ENCODE data around the gene FGD5. TPM values are rescaled to one million over a fixed set of nuclear protein-coding genes. Genes with fewer than 3 reads are reported as not detected.
"Not testable (repeated sequence)": the region's sequence is repeated elsewhere in the genome, so short reads cannot be mapped to it uniquely, and the experiment has no call there.

The FGD5 gene
- polyA plus RNA-seq, 1 donor (not counting 4 experiments of a cell fraction or from before 2014, with no cell fraction given), result not detected

GRCh38 chr3:14808502-14809266 is 10.1 kb upstream of the FGD5 start:
- dilution Hi-C loops (cut with MboI; ENCODE audit: extremely low pct_ligation_motif_present, low sequenced_read_pairs), result no loop called here
- peaks cover 49% of the 10 kb centered on the region for H3K27me3 ChIP-seq (ENCODE audit: control insufficient read depth, extremely low read depth, insufficient read depth, low read length)
- FAIRE-seq, result no peak

GRCh38 chr3:14809611-14810010 is 9.2 kb upstream of the FGD5 start:
- FAIRE-seq; H3K4me2 ChIP-seq (ENCODE audit: control insufficient read depth, extremely low read depth, insufficient read depth, low read depth, low read length); H3K9me1 ChIP-seq (ENCODE audit: control insufficient read depth, extremely low read depth, insufficient read depth, low read length); DNase-seq (ENCODE audit: low read depth, low spot score); dilution Hi-C loops (cut with MboI; ENCODE audit: extremely low pct_ligation_motif_present, low sequenced_read_pairs); H3K4me3 ChIP-seq (ENCODE audit: control insufficient read depth in 2 of 3, extremely low read depth in 1 of 3, insufficient read depth in 2 of 3, low read depth in 1 of 3, low read length in 3 of 3); H3K79me2 ChIP-seq (ENCODE audit: control insufficient read depth, insufficient read depth, low read length); H3K9ac ChIP-seq (ENCODE audit: control insufficient read depth, extremely low read depth, insufficient read depth, low read length); H4K20me1 ChIP-seq (ENCODE audit: control insufficient read depth, extremely low read depth, insufficient read depth, low read length); H3K27ac ChIP-seq (ENCODE audit: control insufficient read depth, insufficient read depth, low read length); H3K9me3 ChIP-seq (ENCODE audit: control insufficient read depth, low read depth, low read length); H2AFZ ChIP-seq (ENCODE audit: control insufficient read depth, low read length); H3K36me3 ChIP-seq (ENCODE audit: control insufficient read depth in 2 of 2, extremely low read depth in 1 of 2, insufficient read depth in 2 of 2, low read length in 2 of 2); H3K4me1 ChIP-seq (ENCODE audit: control insufficient read depth, extremely low read depth, insufficient read depth, low read length): not testable (repeated sequence)
- H3K27me3 ChIP-seq (ENCODE audit: control insufficient read depth, extremely low read depth, insufficient read depth, low read length), result peaks cover 59% of the 10 kb centered on the region

More at GRCh38 chr3:14808502-14809266, 10.1 kb upstream of the FGD5 start:
- DNase-seq (ENCODE audit: low read depth, low spot score), result no peak
- H3K4me1 ChIP-seq (ENCODE audit: control insufficient read depth, extremely low read depth, insufficient read depth, low read length), result no peaks in the 10 kb centered on the region
- no peak overlapping the region for H2AFZ ChIP-seq (ENCODE audit: control insufficient read depth, low read length)
- H3K4me3 ChIP-seq (ENCODE audit: control insufficient read depth in 2 of 3, extremely low read depth in 1 of 3, insufficient read depth in 2 of 3, low read depth in 1 of 3, low read length in 3 of 3), result no peak overlapping the region
- no peak for TF ChIP-seq EZH2 (IDR thresholded peaks at IDR 0.05; ENCODE audit: low read length)
- no peak for TF ChIP-seq CTCF (optimal IDR thresholded peaks at IDR 0.05 in 1 of 3, IDR thresholded peaks at IDR 0.05 in 1 of 3, conservative IDR thresholded peaks at IDR 0.05 in 1 of 3; ENCODE audit: extremely low read depth in 1 of 3, insufficient read depth in 2 of 3, low read length in 3 of 3)
- H3K27ac ChIP-seq (ENCODE audit: control insufficient read depth, insufficient read depth, low read length), result no peak overlapping the region
- H3K9ac ChIP-seq (ENCODE audit: control insufficient read depth, extremely low read depth, insufficient read depth, low read length), result no peak overlapping the region
- H3K36me3 ChIP-seq (ENCODE audit: control insufficient read depth in 2 of 2, extremely low read depth in 1 of 2, insufficient read depth in 2 of 2, low read length in 2 of 2), result no peaks in the 10 kb centered on the region
- H3K79me2 ChIP-seq (ENCODE audit: control insufficient read depth, insufficient read depth, low read length), result no peaks in the 10 kb centered on the region
- no peaks in the 10 kb centered on the region for H3K9me1 ChIP-seq (ENCODE audit: control insufficient read depth, extremely low read depth, insufficient read depth, low read length)
- H3K9me3 ChIP-seq (ENCODE audit: control insufficient read depth, low read depth, low read length), result no peaks in the 10 kb centered on the region
- H4K20me1 ChIP-seq (ENCODE audit: control insufficient read depth, extremely low read depth, insufficient read depth, low read length), result peaks cover 5% of the 10 kb centered on the region
- H3K4me2 ChIP-seq (ENCODE audit: control insufficient read depth, extremely low read depth, insufficient read depth, low read depth, low read length), result no peak overlapping the region

All from keratinocyte (primary cell).